Measurements from ENCODE around the gene ACAP1.

DNA sequence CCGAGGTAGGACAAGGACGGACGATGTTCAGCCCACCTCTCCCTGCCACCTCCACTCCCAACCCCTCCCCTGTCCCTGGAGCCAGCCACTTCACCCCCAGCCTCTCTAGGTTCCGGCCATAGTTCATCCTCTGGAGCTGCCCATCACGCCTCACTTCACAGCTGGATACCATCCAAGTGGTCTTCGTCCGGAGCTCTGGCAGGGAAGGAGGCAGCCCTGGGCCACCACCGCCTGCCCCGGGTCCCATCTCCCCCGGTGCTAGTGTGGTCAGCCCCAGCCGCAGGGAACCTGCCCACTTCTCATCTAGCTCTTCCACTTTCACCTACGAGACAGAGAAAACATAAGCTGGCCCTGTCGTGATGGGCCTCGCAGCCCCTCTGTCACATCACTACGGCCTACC lies 14.9 kb upstream of the ACAP1 start:
- TF ChIP-seq, protein P1, sequence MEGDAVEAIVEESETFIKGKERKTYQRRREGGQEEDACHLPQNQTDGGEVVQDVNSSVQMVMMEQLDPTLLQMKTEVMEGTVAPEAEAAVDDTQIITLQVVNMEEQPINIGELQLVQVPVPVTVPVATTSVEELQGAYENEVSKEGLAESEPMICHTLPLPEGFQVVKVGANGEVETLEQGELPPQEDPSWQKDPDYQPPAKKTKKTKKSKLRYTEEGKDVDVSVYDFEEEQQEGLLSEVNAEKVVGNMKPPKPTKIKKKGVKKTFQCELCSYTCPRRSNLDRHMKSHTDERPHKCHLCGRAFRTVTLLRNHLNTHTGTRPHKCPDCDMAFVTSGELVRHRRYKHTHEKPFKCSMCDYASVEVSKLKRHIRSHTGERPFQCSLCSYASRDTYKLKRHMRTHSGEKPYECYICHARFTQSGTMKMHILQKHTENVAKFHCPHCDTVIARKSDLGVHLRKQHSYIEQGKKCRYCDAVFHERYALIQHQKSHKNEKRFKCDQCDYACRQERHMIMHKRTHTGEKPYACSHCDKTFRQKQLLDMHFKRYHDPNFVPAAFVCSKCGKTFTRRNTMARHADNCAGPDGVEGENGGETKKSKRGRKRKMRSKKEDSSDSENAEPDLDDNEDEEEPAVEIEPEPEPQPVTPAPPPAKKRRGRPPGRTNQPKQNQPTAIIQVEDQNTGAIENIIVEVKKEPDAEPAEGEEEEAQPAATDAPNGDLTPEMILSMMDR (IDR thresholded peaks at IDR 0.05), result no peak
- TF ChIP-seq EP300 (IDR thresholded peaks at IDR 0.05), result no peak
- no peak for TF ChIP-seq POLR2A (IDR thresholded peaks at IDR 0.05)
- TF ChIP-seq POLR2AphosphoS5 (IDR thresholded peaks at IDR 0.05), result no peak
